HuH-7.5 (cell line): ENCODE results near the gene CXCL10.
"Not testable (repeated sequence)": the region's sequence is repeated elsewhere in the genome, so short reads cannot be mapped to it uniquely, and the experiment has no call there.

Experiments
- DNase-seq: peaks from one replicate; pipeline ENCODE4 v3.0.0; 2011; ENCODE audit warnings: low spot score

The CXCL10 gene

DNA sequence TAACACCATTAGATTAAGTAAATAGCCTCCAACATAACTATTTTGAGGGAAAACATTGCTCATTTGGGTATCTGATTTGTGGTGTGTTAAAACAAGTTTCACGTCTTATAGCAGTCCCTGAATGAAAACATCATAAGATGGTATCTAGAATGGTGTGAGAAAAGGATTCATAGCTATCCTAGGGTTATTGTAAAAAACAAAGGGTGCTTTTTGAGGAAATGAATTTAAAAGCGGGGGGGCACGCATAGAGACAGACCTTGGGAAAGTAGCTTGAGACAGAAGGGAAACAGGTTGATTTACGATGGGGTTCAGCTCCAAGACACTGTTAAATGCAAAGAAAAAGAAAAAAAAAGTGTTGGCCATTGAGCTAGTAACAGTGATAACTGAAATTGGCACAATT, 768 bp upstream of the CXCL10 start:
- DNase-seq, result no peak

GRCh38 chr4:76022677-76023076, 620 bp downstream of the CXCL10 start:
- DNase-seq, result no peak

GRCh38 chr4:76022031-76022430, 1.3 kb downstream of the CXCL10 start:
- DNase-seq, result no peak

DNA sequence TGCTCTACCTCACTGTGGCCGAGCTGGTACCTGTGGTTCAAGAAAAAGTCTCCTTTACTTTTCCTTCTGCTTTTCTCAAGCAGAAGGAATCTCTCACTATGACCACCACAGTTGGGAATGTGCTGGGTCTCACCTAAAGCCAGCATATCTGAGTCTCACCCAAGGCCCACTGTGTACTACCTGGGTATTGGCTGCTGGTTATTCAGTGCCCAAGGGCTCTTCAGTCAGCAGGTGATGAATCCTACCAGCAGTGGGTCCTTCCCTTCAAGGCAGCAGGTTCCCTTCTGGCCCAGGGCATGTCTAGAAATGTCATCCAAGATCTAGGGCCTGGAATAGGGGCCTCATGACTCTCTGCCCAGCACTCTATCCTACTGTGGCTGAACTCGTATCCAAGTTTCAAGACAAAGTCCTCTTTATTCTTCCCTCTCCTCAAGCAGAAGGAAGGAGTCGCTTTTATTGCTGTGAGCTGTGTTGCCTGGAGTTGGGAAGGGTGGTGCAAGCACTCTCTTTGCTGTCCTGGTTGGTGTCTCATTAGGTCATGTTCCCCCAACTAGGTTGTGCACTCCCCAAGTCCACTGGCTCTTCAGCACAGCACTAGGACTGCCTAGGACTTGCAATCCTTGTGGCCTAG, 6.1 kb downstream of the CXCL10 start:
- DNase-seq, result no peak

- no peak for DNase-seq
Measured at GRCh38 chr4:76016393-76016792, 6.9 kb downstream of the CXCL10 start.

GRCh38 chr4:76013540-76013939, 9.8 kb downstream of the CXCL10 start:
- no peak for DNase-seq

DNA sequence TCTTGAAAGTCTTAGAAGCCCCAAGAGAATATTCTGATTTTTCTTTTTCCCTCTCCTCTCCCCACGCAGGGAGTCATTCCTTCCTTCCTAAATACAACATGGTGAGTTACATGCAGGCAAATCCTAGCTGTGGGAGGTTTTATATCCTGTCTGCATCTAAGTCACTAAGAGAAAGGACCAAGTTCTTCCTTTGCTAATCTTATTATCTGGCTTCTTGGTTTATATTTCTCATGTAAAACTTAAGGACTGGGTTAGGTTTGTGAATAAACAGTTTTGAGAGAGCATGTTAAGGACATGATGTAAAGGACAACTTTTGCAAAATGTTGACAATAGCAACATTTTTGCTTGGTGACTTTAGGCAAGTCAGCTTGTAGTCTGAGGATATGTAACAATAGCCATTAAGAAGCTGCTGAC, 10.9 kb downstream of the CXCL10 start:
- no peak for DNase-seq

GRCh38 chr4:76011700-76012387, 11.5 kb downstream of the CXCL10 start:
- no peak for DNase-seq

DNA sequence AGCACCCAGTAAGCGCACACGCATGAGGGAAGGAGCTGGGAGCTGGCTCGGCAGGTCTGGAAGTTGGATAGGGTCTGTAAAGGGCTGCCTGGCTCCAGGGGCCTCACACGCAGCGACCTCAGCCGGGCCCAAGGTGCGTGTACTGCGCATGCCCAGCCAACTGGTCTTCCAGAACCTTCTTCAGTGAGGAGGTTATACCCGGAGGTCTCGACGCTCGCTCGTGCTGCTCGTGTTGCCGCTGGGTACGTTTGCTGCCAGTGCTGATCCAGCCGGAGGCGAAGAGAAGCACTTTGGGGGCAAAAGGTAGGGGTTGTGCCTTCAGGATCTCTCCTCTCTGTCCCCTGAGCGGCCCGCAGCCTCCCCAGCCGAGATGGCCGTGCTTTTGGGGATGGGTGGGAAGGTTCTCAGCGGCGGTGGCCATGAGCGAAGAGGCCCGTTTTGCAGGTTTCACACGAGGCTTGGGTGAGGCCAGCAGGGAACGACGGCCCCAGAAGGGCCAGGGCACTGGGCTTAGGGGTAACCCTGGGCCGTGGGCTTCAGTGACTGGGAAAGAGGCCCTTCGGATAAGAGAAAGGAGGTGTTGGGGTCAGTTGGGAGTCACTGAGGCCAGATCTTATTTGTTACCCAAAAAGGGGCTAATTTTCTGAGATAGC, 12.2 kb downstream of the CXCL10 start:
- DNase-seq, result no peak

GRCh38 chr4:76010576-76010975, 12.7 kb downstream of the CXCL10 start:
- DNase-seq, result no peak

DNA sequence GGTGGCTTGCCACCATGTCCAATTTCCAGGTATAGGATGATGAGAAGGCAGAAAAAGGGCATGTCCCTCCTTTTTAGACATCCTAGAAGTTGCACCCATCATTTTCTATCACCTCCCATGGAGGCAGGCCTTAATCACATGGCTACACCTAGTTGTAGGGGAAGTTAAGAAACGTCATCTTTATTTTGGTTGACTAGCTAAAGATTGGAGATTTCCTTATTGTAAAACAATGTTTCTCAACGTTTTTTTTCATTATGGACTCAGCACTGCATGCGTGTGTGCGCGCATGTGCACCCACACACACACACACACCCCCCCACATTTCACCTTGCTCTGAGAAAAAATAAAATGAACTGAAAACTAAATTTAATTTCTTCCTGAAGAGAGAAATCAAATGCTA, 14.0 kb downstream of the CXCL10 start:
- no peak for DNase-seq

DNA sequence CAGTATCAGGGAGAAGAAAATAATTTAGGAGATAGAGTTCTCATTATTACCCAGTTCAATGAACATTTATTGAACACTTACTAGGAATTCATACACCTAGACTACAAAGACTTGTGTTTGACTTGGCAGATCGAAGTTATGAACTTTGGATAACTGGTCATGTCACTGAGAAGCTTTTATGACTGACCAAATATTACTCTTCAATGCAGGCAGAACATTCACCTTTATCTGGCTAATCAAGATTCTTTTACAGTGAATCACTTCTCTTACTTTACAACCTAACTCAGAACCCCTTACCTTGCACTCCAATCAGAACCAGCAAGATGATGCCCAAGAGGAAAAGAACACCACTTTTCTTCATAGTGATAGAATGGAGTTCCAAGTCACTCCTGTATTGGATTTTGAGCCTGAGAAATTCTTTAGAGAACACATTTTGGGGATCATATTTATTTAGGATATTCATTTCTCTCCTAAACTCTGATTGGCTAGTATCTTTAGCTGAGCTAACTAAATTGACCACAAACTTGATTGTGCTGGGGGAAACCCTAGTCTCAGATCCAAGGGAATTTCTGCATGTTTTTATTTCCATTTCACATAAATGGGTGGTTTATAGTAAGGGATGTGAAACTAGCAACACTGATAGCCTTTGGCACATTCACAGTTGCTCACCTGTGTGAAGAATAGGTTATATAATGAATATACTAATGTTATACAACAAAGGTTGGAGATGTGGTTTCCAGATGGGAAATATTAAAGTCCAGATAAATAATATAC, 16.0 kb downstream of the CXCL10 start, which contains the start of gene CXCL9:
TSS of gene CXCL9 (minus strand) at position 421 of the 774 bp plus-strand sequence. CDS start at position 361, 60 bp downstream.
- DNase-seq, result peak; percentile 27

GRCh38 chr4:76003620-76004019, 19.7 kb downstream of the CXCL10 start:
- DNase-seq, result no peak

- DNase-seq, result no peak
Measured at GRCh38 chr4:76003035-76003434, 20.3 kb downstream of the CXCL10 start.

- DNase-seq, result no peak
Measured at GRCh38 chr4:76002176-76002575, 21.1 kb downstream of the CXCL10 start.

DNA sequence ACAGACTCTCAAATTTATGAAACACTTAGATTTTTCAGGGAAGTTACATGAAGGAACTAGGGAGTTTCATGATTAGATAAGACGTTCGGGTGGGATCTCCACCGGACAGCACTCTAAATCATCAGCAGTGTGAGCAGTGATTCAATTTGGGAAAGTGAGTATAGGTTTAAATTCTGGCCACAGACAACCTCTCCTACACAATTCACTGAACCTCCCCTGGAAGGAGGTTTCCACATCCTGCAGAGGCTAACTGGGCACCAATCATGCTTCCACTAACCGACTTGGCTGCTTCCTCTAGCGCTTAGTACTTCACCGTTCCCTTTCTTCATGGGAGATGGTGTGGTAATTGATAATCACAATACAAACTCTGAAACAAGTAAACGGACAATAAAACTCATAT, 21.6 kb downstream of the CXCL10 start:
- no peak for DNase-seq

- DNase-seq, result no peak
Measured at GRCh38 chr4:76000279-76000678, 23.0 kb downstream of the CXCL10 start.

- DNase-seq, result not testable (repeated sequence)
Measured at GRCh38 chr4:75998525-75999147, 24.7 kb downstream of the CXCL10 start.

DNA sequence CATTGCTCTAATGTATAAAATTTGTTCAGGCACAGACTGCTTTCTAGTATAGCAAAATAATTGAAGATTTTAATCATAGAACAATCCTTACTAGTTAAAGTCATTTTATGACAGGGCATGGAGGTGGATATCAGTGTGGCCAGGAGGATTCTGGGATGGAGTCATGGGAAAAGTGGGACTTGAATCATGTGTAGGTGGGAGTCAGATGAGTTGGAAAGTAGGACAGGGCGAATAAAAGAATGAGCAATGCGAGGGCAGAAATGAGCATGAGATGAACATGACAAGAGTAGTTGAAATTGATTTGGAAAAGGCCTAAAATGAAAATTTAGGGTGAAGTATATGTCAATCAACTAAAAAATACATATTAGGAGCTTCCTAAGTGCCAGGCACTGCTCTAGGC, 25.4 kb downstream of the CXCL10 start:
- DNase-seq, result no peak

DNA sequence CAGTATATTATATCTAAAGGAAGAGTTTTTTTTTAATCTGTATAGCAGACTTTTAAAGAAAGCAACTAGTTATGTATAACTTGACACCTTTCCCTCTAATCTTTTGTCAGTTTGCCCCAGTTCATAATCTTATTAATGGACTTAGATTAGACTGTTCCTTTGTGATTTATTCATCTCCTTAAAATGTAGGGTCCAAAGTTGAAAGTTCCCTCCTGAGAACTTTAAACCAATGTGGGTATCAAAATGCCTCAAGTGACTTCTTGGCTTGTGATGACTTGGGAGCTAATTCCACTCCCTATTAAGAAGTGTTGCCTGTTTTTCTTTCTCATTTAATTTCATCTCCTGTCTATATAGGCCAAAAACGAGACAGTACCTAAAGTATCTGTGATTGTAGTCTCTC, 26.2 kb downstream of the CXCL10 start:
- no peak for DNase-seq

GRCh38 chr4:75995727-75996126, 27.6 kb downstream of the CXCL10 start:
- no peak for DNase-seq

- no peak for DNase-seq
Measured at GRCh38 chr4:75992462-75992861, 30.8 kb downstream of the CXCL10 start.
